ENCODE measurements around the gene TCF4.
A peak's percentile ranks its signal among the peaks of the same experiment; 100 is the strongest.

TCF4 gene

DNA sequence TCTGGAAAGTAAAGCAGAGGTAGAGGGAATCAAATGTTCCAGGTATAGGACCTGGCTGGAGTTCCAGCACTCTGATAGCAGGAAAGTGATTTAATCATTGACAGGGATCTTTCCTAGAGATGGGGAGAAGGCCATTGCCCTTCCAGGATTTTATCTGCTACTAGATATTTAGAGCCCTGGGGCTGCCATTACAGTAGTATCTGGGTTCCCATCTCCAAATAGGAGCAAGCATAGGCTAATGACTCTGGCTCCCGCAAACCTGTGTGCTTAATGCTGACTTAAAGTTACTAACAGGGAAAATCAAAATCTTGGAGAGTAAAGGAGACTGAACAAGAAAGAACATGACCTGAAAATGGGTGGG is 331.1 kb downstream of the TCF4 start:
- DNase-seq (ENCODE audit: low spot score): no peak

GRCh38 chr18:55256226-55256928 is 331.6 kb downstream of the TCF4 start:
- no peak for DNase-seq (ENCODE audit: low spot score)

DNA sequence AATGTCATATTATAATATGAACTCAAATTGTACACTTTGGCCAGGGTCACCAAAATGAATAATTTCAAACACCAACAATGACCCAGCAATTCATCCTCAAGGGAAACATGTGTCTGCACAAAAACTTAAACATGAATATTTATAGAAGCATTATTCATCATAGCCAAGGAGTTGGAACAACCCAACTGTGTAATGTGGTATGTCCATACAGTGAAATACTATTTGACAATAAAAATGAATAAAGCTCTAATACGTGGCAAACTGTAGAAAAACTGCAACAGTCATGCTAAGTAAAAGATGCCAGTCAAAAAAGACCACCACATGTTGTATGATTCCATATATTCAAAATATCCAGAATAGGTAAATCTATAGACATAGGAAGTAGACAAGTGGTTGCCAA is 334.2 kb downstream of the TCF4 start:
- DNase-seq (ENCODE audit: low spot score): no peak

DNA sequence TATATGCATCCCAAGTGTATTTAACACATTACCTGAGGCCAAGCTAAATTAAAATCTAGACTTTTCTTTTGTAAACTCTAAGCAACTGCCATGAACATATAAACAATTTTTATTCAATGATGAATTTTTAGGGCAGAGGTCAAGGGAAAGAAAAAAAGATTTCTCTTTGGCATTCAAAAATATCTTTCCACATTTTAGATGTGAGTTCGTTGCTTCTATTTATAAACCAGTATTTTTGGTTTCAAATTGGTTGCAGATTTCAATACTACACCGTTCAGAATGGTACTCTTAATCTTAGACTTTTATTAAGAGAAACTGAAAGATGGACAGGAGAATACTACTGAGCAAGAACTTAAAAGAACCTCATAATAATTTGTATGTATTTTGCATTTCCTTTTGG is 335.1 kb downstream of the TCF4 start:
- no peak for DNase-seq (ENCODE audit: low spot score)

DNA sequence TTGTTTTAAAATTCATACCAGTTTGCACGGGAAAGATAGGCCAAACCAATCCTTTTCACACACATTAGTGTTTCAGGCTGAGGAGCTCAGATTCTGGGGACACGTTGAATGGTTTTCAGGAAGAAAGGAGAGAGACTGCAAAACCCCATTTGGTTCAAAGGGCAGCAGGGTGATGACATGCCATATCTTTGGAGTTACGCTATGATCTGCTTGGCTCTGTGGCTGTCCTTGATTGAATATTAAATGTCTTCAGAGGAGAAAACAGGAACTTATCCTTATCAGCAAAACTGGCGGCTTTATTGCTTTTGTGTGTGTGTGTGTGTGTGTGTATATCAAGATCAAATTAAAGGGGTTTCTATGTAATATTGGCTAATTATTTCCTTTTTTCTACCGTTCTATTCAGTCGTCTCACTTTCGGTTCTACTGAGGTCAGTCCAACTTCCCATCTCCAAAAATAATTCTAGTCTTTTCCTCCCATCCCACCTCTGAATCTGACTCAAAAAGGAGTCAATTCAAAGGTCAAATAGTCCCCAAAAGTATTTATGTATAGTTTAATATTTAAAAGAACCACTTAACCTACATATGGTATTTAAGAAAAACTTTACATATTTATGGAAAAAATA is 335.8 kb downstream of the TCF4 start:
- no peak for DNase-seq (ENCODE audit: low spot score)

DNA sequence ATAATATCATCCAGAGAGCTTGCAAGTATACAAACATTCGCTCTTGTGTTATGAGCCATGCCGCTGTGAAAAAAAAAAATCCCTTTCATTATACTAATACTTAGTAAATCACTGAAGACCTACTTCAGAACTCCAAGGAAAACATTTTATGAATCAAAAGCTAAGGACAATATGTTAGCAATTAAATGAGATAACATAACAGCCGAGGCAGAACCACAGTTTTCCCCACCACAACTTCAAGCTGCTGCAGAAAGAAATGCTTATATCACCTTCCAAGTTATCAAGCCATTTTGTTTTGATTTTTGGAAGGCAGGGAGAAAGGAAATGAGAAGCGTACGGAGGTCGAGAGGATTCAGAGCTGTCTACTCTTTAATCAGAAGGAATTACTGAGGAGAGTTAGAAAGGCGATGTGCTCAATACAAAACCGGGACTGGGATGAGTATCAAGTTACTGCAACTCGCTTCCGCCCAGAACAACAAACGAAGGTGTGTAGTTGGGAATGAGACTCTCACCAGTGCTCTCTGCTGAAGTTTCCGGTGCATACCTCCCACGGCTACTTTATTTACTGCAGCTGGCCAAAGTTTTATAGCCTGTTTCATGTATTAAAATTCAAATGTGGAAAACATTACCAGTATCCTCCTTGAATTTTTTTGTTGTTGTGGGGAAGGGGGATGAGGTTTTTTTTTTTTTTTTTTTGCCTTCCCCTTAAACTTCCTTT is 336.6 kb downstream of the TCF4 start:
- DNase-seq (ENCODE audit: low spot score): no peak

DNA sequence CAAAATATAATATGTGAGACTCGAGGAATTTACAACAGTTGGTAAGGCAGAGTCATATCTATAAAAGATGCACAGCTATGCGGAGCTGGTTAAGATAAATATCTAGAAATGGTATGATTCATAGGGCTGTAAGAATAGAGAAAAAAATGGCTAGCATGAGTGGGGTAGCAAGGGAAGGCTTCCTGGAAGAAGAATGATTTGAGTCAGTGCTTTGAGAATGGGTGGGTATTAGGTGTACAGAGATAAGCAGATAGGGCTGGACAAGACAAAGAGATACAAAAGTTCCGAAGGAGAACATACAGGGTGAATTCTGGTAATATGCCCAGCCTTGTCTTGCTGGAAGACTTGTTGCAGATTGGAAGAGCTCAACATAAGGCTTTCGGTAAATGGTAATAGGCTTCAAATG is 337.2 kb downstream of the TCF4 start:
- DNase-seq (ENCODE audit: low spot score): no peak

- no peak for DNase-seq (ENCODE audit: low spot score)
Measured at GRCh38 chr18:55249550-55249949, 338.4 kb downstream of the TCF4 start.

GRCh38 chr18:55248495-55248894 is 339.5 kb downstream of the TCF4 start:
- no peak for DNase-seq (ENCODE audit: low spot score)

GRCh38 chr18:55247032-55247431 is 341.0 kb downstream of the TCF4 start:
- DNase-seq (ENCODE audit: low spot score): no peak

- DNase-seq (ENCODE audit: low spot score): no peak
Measured at GRCh38 chr18:55246278-55246677, 341.7 kb downstream of the TCF4 start.

- DNase-seq (ENCODE audit: low spot score): no peak
Measured at GRCh38 chr18:55245211-55245614, 342.8 kb downstream of the TCF4 start.

DNA sequence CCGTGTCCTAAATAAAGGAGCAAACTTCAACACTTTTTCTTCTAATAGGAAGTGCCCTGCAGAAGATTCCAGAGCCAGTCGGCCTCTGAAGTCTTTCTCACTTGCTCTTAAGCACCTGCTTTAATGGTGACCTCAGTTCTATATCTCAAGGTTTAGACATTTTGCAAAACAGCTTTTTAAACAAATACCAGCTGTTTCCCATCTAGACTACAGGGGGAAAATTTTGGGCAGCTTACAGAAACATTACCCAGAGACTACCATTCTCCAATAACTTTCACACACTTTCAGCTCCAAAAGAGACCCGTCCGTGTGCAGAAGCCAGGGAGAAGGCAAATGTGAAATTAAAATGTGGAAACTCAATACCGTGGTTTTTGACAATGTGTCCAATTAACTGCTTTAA is 343.4 kb downstream of the TCF4 start:
- no peak for DNase-seq (ENCODE audit: low spot score)

- DNase-seq (ENCODE audit: low spot score): no peak
Measured at GRCh38 chr18:55243857-55244256, 344.1 kb downstream of the TCF4 start.

- DNase-seq (ENCODE audit: low spot score): no peak
Measured at GRCh38 chr18:55243255-55243654, 344.7 kb downstream of the TCF4 start.

DNA sequence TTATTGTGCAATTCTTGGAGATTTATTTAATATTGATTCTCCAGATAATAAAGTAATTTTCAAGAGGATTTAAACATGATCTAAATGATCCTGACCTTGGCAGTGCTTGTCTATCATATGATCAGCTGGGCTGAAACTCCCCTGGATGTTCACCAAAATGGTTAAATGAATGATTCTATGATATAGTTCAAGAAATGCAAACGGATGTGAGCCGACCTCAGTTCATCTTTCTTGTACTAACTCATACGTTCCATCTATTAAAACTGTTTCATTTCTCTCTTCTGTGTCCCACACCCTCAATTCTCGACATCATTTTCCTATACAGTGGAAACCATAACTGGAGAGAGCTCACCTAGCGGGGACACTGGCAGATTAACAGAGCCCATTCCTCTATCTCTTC is 347.0 kb downstream of the TCF4 start:
- no peak for DNase-seq (ENCODE audit: low spot score)

GRCh38 chr18:55239740-55240139 is 348.3 kb downstream of the TCF4 start:
- no peak for DNase-seq (ENCODE audit: low spot score)

DNA sequence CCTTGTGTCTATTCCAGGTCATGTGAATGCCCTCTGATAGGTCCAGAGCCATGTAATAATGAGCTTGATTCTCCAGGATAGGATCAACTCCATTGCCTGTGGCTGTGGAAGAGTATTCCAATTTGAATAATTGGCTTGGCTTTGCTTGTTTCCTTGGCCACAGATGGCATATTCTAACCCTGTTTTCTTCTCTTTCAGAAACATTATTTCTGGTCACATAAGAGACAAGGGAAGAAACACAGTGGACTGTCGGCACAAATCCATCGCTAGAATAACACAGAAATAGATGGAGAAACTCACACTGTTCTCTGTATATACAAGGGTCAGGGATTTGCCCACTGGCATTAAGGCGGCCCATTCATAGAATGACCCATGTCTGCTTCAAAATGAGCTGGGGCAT is 350.3 kb downstream of the TCF4 start:
- no peak for DNase-seq (ENCODE audit: low spot score)

- DNase-seq (ENCODE audit: low spot score): no peak
Measured at GRCh38 chr18:55236150-55236931, 351.7 kb downstream of the TCF4 start.

- no peak for DNase-seq (ENCODE audit: low spot score)
Measured at GRCh38 chr18:55235094-55235461, 352.9 kb downstream of the TCF4 start.

- peak; percentile 6 for DNase-seq (ENCODE audit: low spot score)
Measured at GRCh38 chr18:55234366-55235093, 353.5 kb downstream of the TCF4 start.

- no peak for DNase-seq (ENCODE audit: low spot score)
Measured at GRCh38 chr18:55233857-55234256, 354.1 kb downstream of the TCF4 start.
